Retina (tissue), 1 donor: ENCODE measurements around the gene RPS28.
"Not testable (repeated sequence)": the region's sequence is repeated elsewhere in the genome, so short reads cannot be mapped to it uniquely, and the experiment has no call there.

Experiments used
- DNase-seq: peaks from one replicate; pipeline ENCODE4 v3.0.0-alpha.2; 2016

RPS28 gene

DNA sequence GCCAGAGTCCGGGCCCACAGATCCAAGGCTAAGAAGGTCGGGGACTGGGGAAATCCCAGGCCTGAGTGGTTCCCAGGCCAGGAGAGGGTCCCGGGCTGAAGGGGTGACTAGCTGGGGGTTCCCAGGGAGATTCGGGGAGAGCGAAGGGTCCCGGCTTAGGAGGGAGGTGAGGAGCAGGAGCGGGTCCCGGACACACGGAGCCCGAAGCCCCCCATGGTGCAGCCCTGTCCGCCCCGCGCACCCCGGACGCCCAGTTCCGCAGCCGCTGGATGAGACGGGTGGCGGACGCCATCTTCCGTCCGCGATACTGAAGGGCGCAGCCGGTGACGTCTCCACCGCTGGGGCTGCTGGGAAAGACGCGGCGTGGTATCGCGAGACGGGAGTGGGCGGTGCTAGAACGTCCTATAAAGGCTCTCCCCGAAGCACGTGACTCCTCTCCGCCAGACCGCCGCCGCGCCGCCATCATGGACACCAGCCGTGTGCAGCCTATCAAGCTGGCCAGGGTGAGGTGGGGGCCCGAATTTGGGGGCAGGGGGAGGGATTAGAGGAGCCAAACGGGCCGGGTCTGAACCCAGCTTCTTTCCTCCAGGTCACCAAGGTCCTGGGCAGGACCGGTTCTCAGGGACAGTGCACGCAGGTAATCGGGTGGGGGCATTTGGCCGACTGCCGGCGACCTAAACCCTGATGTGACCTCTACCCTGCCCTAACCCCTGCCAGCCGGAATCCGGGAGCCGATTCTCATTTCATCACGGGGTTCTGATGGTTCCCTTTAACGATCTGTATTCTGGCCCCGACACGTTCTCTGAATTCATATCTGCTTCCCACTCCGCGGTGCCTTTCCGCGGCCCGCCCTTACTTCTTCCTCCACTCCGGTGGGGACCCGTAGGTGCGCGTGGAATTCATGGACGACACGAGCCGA is at the start of gene RPS28, which contains the start of gene NDUFA7:
TSS of gene RPS28 (plus strand) at position 430 of the 919 bp plus-strand sequence. CDS start at position 465, 35 bp downstream.
TSS of gene NDUFA7 (minus strand) at position 309 of the 919 bp plus-strand sequence. CDS start at position 292, 17 bp downstream.
- DNase-seq, result peak; percentile 98

DNA sequence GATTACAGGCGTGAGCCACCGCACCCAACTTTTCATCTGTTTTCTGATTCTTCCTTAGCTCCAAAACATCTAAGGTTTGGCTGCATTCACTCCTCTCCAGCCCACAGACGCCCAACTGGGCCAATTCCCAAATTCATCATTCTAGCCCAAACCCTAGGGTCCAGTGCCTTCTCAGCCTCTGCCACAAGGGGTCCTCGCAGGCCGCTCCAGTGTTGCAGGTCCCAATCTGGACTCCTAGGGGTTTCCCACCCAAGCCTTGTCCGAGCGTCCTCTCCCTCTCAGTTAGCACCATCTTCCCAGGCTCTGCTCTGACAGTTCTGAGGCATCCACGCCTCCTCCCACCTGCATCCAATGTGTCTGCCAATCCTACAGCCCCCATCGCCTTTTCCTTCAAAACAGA is 44.8 kb upstream of the RPS28 start:
- DNase-seq, result not testable (repeated sequence)

DNA sequence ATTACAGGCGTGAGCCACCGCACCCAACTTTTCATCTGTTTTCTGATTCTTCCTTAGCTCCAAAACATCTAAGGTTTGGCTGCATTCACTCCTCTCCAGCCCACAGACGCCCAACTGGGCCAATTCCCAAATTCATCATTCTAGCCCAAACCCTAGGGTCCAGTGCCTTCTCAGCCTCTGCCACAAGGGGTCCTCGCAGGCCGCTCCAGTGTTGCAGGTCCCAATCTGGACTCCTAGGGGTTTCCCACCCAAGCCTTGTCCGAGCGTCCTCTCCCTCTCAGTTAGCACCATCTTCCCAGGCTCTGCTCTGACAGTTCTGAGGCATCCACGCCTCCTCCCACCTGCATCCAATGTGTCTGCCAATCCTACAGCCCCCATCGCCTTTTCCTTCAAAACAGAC is 30.0 kb upstream of the RPS28 start:
- not testable (repeated sequence) for DNase-seq

DNA sequence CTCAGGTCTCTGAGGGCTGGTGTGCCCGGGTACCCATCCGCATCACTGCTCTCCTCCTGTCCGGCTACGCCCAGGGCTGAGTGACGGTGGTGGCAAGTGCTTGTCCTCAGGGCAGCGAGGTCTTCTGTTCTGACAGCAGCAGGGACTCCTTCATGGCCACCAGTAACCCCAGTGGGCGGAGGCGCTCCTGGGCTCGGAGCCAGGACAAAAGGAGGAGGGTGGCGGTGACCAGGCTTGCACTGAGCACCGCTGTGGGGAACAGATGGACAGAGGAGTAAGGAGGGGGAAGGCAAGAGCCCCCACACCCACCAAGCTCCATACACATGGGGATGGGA is 19.0 kb upstream of the RPS28 start:
- DNase-seq, result no peak

DNA sequence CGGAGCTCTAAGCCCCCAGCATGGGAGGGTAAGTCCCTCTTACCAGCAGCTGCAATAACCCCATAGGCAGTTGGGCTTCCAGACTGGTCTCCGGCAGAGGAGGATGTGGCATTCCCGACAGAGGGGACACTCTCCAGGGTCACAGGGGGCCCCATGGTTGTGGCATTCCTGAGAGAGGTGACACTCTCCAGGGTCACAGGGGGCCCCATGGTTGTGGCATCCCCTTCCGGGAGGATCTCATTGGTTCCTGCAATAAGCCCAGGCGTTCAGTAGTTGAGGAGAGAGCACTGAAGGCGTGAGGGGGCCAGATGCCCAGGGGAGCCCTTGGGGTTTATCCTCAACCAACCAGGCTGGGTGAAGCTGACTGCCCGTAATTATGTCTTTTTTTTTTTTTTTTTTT is 18.6 kb upstream of the RPS28 start:
- DNase-seq, result no peak

DNA sequence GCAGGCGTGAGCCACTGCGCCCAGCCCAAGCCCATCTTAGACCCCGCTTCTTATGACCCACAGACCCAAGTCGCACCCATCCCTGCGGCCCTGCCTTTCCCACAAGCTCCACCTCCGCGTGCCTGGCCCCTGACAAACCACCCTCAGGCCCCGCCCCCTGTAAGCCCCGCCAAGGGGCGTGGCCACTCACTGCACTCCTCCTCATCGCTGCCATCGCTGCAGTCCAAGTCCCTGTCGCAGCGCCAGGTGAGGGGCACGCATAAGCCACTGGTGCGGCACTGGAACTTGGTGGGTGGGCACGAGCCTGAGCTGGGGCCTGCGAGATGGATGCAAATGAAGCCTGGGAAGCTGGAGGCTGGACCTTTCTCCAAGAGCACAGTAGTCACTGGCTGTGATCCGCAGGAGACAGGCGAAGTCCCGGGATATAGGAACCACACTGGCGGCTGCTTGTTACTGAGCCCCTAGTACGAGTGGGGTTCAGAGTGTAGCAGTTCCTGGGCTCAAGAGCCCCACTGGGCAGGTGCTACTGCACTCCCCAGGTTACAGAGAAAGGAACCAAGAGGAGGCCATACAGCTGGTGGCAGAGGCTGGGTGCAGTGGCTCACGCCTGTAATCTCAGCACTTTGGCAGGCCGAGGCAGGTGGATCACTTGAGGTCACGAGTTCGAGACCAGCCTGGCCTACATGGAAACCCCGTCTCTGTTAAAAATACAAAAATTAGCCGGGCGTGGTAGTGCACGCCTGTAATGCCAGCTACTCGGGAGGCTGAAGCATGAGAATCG is 16.3 kb upstream of the RPS28 start:
- no peak for DNase-seq

DNA sequence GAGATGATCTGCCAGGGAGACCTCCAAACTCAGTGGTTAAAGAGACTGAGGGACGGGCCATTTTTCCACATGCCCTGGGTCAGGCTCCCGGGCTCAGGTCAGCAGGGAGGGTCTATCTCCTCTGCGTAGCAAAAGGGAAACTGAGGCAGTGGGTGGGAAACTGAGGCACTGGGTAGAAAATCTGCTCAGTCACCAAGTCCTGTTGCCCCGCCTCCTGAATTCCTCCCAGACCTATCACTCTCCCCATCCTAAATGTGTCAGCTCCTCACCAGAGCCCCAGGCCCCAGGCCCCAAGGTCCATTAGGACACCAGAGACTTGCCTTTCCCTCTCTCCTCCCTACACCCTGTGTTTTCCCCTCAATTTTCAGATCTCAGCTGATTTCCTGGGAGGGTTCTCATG is 15.5 kb upstream of the RPS28 start:
- DNase-seq, result no peak

DNA sequence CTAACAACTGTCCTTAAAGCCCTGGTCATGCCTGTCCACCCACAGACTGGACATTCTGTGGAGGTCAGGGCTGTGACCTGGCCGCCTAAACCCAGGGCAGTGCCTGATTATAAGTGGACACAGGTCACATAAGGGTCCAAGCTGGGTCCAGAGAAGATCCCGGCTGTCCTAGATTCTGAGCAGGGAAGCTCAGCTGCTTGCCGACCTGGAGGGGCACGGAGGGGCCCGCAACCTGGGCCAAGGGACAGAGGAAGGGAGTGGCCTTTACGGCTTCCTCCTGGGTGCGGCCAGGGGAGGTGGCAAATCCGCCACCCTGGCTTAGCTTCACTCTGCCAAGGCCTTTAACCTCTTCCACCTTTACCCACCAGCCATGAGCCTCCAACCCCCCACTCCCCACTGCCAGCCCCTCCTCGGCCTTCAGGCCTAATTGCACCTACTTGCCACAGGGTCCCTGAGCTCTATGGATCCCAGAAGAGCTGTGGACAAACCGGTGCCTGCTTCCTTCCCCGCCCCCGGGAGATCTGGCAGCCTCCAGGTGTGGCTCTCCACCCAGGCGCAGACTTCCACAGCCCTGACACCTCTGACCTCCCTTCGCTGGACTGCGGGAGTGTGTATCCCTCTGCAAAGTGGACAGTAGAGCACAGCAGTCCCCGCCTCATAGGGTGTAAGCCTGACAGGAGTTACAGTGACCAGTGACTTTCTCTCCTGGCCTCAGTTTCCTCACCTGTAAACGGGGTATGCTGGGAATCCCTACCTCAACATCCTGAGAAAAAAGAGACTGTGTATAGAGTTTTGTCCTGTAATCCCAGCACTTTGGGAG is 14.9 kb upstream of the RPS28 start:
- DNase-seq, result no peak

DNA sequence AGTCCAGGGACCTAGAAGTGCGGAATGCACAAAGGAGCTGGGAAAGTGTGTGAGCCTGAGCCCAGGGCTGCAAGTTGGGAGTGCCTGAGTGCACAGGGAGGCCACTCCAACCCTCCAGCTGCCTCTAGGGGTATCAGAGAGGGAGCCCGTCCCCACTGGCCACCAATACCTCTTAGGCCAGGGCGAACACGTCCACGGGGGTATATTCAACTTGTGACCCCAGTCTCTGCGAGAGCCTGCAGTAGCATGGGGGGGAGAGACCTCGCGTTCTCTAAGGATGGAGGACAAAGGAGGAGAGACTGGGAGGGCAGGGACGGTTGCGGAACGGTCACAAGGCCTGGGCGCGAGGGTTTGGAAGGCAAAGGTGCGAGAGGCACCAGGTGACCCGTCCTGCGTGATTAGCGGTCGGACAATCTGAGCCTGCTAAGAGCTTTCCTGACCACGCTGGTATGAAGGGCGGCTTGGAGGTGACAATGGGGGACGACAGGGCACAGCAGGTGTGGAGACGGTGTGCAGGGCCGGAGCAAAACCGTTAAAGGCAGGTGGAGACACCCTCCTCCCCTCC is 13.8 kb upstream of the RPS28 start:
- DNase-seq, result no peak

DNA sequence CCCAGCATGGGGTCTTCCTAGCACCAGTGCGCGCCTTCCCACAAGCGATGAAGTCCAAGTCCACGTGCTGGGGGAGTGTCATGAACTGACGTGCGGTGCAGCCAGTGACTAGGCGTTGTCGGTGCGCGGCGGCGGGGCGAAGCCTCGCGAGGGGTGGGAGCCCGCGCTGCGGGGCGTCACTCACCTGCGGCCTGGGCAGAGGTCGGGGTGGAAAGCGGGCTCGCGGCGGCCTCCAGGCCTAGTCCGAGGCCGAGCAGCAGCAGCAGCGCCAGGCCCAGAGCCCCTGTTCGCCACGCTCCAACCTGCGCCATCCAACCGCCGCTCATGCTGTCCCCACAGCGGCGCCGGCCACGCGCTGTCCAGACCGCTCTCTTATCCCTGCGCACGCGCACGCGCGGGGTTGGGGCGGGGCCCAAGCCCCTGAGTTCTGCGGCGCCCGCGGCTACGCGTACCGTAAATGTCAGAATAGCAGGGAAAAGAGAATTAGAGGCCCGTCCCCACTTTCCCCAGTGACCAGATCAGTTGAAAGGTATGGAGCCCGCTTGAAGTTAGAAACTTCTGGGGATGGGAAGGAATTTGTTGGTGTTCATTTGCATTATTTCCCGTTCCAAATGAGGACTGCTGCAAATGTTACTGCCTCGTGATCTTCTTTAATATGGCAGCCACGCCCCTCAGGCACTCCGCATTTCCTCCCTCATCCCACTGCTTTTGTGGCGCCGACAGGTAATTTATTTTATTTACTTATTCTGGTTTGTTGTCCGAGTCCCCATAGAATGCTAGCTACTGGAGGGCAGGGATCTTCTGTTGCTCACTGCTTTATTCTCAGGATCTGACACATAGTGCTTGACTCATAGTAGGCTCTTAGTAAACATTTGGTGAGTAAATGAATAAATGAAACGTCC is 13.1 kb upstream of the RPS28 start, which contains the start of gene CD320:
TSS of gene CD320 (minus strand) at position 394 of the 902 bp plus-strand sequence. CDS start at position 326, 68 bp downstream.
- peak; percentile 98 for DNase-seq

DNA sequence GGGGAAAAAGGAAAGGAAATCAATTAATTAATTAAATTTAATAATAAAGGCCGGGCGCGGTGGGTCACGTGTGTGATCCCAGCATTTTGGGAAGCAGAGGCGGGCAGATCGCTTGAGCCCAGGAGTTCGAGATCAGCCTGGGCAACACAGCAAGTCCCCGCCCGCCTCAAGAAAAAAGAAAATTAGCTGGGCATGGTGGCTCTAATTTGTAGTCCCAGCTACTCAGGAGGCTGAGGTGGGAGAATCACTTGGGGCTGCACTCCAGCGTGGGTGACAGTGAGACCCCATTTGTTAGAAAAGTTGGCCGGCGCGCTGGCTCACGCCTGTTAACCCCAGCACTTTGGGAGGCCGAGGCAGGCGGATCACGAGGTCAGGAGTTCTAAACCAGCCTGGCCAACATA is 12.4 kb upstream of the RPS28 start:
- no peak for DNase-seq

DNA sequence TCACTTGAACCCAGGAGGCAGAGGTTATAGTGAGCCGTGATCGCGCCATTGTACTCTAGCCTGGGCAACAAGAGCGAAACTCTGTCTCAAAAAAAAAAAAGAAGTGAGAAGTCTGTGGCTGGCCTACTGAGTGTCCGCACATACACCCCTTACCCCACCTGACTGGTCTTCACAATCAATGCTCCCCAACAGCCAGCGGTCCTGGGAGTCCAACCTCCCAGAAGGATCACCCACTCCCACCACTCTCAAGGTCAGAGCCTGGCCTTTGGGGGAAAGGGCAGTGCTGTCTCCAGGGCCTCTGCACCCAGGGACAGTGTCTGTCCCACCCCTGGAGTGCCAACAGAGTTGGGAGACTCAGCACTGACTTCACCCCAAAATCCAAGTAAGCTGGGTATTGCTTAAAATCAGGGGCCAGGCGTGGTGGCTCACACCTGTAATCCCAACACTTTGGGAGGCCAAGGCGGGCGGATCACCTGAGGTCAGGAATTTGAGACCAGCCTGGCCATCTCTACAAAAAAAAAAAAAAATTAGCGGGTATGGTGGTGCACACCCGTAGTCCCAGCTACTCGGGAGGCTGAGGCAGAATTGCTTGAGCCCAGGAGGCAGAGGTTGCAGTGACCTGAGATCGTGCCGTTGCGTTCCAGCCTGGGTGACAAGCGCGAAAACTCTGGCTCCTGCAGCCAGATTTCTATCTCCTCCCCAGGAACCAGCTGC is 10.8 kb upstream of the RPS28 start:
- no peak for DNase-seq

DNA sequence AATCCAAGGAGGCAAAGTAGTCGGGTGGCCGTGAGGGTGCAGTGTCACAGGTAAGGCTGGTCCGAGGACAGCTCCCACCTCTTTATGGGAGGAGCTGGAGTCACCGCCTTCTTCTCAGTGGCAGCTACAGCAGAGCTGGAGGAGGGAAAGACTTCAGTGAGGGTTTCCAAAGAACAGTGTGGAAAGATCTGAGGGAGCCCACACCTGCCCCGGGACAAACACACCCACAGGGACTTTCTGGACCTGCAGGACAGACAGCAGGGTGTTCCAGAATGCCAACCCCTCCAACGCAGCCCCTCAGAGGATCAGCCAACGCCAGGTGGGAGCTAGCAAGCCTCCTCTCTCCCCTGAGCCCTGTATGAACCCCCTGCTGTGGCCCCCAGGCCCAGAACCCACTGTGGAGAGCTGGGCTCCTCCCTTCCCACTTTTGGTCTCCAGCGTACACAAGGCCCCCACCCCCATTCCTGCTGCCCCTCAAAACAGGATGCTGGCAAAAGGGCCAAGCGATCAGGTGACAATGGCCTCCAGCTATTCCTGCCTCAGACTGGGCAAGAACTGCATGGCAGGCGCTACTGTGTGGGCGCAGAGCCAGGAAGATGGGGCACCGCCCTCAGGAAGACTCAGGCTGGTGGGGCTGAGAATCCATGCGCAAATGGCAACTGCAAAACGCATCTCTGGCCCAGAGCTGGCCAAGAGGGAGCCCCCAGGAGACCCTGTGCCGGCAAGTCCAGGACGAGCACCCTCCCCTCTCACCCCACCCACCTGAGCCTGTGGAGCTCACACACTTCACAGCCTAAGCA is 9.6 kb upstream of the RPS28 start:
- DNase-seq, result no peak

DNA sequence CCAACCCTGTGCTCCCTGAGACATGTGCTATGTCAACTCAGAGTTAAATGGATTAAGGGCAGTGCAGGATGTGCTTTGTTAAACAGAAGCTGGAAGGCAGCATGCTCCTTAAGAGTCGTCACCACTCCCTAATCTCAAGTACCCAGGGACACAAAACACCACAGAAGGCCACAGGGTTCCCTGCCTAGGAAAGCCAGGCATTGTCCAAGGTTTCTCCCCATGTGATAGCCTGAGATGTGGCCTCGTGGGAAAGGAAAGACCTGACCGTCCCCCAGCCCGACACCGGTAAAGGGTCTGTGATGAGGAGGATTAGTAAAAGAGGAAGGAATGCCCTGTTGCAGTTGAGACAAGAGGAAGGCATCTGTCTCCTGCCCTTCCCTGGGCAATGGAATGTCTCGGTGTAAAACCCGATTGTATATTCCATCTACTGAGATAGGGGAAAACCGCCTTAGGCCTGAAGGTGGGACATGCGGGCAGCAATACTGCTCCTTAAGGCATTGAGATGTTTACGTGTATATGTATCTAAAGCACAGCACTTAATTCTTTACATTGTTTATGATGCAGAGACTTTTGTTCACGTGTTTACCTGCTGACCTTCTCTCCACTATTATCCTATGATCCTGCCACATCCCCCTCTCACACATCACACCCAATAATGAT is 6.2 kb upstream of the RPS28 start:
- DNase-seq, result not testable (repeated sequence)

DNA sequence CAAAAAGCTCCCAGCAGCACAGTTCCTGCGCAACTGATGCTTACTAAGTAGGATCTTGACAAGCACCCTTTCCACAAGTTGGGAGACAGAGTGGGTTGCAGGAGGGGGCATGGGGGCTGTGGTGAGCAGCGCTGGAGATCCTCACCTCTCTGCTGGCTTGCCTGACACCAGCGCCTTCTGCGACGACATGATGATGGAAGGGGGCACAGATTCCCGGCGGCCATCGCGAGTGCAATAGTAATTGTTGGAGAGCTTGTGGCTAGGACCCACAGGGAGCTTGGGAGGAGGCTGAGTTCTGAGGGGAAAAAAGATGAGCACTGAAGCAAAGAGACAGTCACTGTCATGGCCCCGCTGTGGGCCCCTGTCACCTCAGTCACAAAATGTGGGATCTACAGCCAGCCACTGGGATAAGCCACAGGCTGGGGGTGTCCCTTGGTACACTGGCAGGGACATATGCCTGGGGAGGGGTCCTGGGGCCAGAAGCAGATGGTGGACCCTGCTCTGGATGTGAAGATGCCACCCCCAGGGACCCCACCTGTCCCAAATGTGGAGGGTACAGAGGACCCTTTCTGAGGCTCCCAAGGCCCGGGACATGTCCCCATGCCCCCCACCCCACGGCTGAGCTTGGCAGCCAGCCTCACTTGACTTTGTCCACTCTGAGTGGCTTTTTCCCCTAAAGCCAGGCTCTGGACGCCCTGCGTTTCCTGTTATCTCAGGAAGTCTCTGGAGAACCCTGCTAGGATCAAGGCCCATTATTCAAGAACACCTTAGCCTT is 4.8 kb upstream of the RPS28 start:
- DNase-seq, result no peak

DNA sequence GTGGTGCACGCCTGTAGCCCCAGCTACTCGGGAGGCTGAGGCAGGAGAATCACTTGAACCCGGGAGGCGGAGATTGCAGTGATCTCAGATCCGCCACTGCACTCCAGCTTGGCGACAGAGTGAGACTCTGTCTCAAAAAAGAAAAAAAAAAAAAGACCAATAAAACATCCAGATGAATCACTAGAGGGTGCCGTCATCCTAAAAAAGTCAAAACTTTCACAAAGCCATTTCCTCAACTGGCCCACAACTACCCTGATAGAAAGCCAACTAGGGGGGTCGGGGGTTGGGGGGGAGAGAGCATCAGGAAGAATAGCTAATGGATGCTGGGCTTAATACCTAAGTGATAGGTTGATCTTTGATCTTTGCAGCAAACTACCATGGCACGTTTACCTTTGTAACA is 2.5 kb upstream of the RPS28 start:
- DNase-seq, result not testable (repeated sequence)

DNA sequence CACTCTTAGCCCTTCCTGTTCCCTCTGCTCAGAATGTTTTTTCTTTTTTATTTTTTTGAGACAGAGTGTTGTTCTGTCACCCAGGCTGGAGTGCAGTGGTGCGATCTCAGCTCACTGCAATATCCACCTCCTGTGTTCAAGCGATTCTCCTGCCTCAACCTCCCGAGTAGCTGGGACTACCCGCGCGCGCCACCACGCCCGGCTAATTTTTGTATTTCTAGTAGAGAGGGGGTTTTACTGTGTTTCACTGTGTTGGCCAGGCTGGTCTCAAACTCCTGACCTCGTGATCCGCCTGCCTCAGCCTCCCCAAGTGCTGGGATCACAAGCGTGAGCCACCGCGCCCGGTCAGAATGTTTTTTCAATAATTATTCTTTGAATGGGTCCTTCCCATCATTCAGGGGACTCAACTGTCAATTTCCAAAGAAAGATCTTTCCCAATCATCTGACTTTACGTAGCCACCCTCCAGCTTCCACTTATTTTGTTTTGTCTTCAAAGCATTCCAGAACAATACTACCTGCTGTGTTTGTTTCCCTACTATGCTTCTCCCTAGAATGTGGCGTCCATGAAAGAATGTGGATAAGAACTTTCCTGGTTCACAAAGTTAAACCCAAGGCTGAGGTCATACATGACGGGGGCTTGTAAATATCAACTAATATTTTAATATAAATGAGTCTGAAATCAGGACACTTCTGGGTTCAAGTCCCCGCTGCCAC is 1.3 kb upstream of the RPS28 start:
- DNase-seq, result no peak

DNA sequence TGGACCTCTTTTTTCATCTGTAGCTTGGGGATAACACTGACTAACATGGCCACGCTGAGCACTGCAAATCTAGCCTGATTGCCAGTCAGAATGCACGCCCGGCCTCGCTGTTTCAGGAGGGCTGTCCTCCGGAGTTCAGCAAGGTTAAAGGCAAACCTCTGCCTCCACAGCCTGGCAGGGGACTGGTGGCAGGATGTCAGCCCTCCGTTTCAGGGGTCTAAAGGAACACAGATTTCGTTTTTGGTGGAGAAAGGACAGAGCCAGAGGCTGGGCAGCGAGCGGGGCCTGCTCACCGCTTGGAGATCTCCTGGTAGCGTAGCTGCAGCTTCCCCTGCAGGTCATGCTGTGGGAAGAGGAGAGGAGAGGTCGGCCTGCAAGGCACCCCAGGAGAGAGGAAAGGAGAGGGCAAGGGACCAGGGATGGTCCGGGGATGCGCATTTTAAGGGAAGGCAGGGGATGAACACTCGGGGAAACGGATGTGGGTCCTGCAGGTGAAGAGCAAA is 681 bp upstream of the RPS28 start:
- DNase-seq, result no peak
